Smooth muscle cell (in vitro differentiated cells): Measurements from ENCODE around the gene NUB1. TPM values are rescaled to one million over a fixed set of nuclear protein-coding genes. Genes with fewer than 3 reads are reported as not detected.

Source experiments
- DNase-seq: peaks from one replicate; lab custom pipeline; 2025; ENCODE audit not compliant: unreplicated experiment; lab: John Stamatoyannopoulos, UW
- H2AFZ ChIP-seq: fragments of 200-600 bp; sonication (generic); 2 replicates; pipeline ENCODE4 v1.6.0; 2016; ENCODE audit warnings: antibody characterized with exemption, low read depth, mild to moderate bottlenecking
- H3F3A ChIP-seq: fragments of 200-600 bp; sonication (generic); 2 replicates; pipeline ENCODE4 v1.6.0; 2017; ENCODE audit warnings: antibody characterized with exemption, low read depth
- H3K27ac ChIP-seq: fragments of 200-600 bp; sonication (generic); 2 replicates; pipeline ENCODE4 v1.5.1; 2016; ENCODE audit warnings: low read depth, mild to moderate bottlenecking
- H3K27me3 ChIP-seq: fragments of 200-600 bp; sonication (generic); 2 replicates; pipeline ENCODE4 v1.6.1; 2016; ENCODE audit warnings: low read depth, mild to moderate bottlenecking
- H3K36me3 ChIP-seq: fragments of 200-600 bp; sonication (generic); 2 replicates; pipeline ENCODE4 v1.5.1; 2016; ENCODE audit warnings: low read depth
- H3K4me1 ChIP-seq: fragments of 200-600 bp; sonication (generic); 2 replicates; pipeline ENCODE4 v1.5.1; 2016; ENCODE audit warnings: low read depth
- H3K4me2 ChIP-seq: fragments of 200-600 bp; sonication (generic); 2 replicates; pipeline ENCODE4 v1.6.0; 2016; ENCODE audit warnings: mild to moderate bottlenecking
- H3K4me3 ChIP-seq: fragments of 200-600 bp; sonication (generic); 2 replicates; pipeline ENCODE4 v1.5.1; 2016; ENCODE audit warnings: mild to moderate bottlenecking
- H3K79me2 ChIP-seq: fragments of 200-600 bp; sonication (generic); 2 replicates; pipeline ENCODE4 v1.6.0; 2016; ENCODE audit warnings: low read depth, mild to moderate bottlenecking
- H3K9ac ChIP-seq: fragments of 200-600 bp; sonication (generic); 2 replicates; pipeline ENCODE4 v1.6.0; 2016; ENCODE audit warnings: low read depth
- H3K9me3 ChIP-seq: fragments of 200-600 bp; sonication (generic); replicated peaks from 2 replicates; pipeline ENCODE4 v1.5.1; 2016; ENCODE audit warnings: low read depth
- H4K20me1 ChIP-seq: fragments of 200-600 bp; sonication (generic); 2 replicates; pipeline ENCODE4 v1.6.0; 2016; ENCODE audit warnings: low read depth
- CTCF ChIP-seq: fragments of 200-600 bp; sonication (generic); IDR thresholded peaks from 2 replicates; pipeline ENCODE4 v1.5.1; 2017; ENCODE audit warnings: borderline replicate concordance, mild to moderate bottlenecking, antibody characterized with exemption; ENCODE audit not compliant: insufficient read depth, poor library complexity, severe bottlenecking
- WGBS: methylation state at CpG from one replicate; pipeline ENCODE4 v1.1.7; 2016; ENCODE audit warnings: low lambda C conversion rate; 5-methylcytosine and 5-hydroxymethylcytosine counted together
- polyA plus RNA-seq: library from polyadenylated mRNA; unstranded; fragments of >200 nt; fragmentation: Nextera tagmentation; extraction: Ambion mirVana; gene quantifications from 2 replicates; pipeline ENCODE4 v1.2.1, GENCODE V29; 2016
- total RNA-seq: library from RNA; depleted of rRNA; stranded (reverse); fragments of >200 nt; gene quantifications from 2 replicates; pipeline ENCODE4 v1.2.3, GENCODE V29; 2014

Gene NUB1
- total and polyA plus RNA-seq, 2 experiments from 2014 or later = 28.5 to 36.9 TPM

- Histone ChIP-seq H3K9me3 (no peaks in the 10 kb centered on the region), H3K27me3 (peaks cover 23% of the 10 kb centered on the region), H3K4me3 (no peak overlapping the region), H3K4me1 (no peaks in the 10 kb centered on the region), H4K20me1 (no peaks in the 10 kb centered on the region), H3K79me2 (no peaks in the 10 kb centered on the region), H3K36me3 (no peaks in the 10 kb centered on the region), H2AFZ (no peak overlapping the region), H3K27ac (no peak overlapping the region), H3K4me2 (no peak overlapping the region), H3K9ac (no peak overlapping the region), H3F3A (no peaks in the 10 kb centered on the region)
- 84% methylated on average over 5 of the region's 5 CpGs for WGBS
- DNase-seq = no peak
- no peak for TF ChIP-seq CTCF
Measured at GRCh38 chr7:151298765-151299164, 42.8 kb upstream of the NUB1 start.

GRCh38 chr7:151299530-151299929, 42.1 kb upstream of the NUB1 start:
- Histone ChIP-seq H3K27ac (no peak overlapping the region), H3K4me3 (no peak overlapping the region), H3K9ac (no peak overlapping the region), H3K9me3 (no peaks in the 10 kb centered on the region), H3K36me3 (no peaks in the 10 kb centered on the region), H3F3A (no peaks in the 10 kb centered on the region), H3K4me2 (no peak overlapping the region), H4K20me1 (no peaks in the 10 kb centered on the region), H3K4me1 (no peaks in the 10 kb centered on the region), H3K27me3 (peaks cover 15% of the 10 kb centered on the region), H3K79me2 (no peaks in the 10 kb centered on the region), H2AFZ (no peak overlapping the region)
- WGBS = 94% methylated on average over 6 of the region's 6 CpGs
- no peak for TF ChIP-seq CTCF
- DNase-seq = no peak

GRCh38 chr7:151299940-151300645, 41.5 kb upstream of the NUB1 start:
- Histone ChIP-seq H3F3A (no peaks in the 10 kb centered on the region), H3K9me3 (no peaks in the 10 kb centered on the region), H4K20me1 (no peaks in the 10 kb centered on the region), H3K27ac (no peak overlapping the region), H3K79me2 (no peaks in the 10 kb centered on the region), H2AFZ (no peak overlapping the region), H3K27me3 (peaks cover 15% of the 10 kb centered on the region), H3K36me3 (no peaks in the 10 kb centered on the region), H3K9ac (no peak overlapping the region), H3K4me2 (no peak overlapping the region), H3K4me3 (no peak overlapping the region), H3K4me1 (no peaks in the 10 kb centered on the region)
- no peak for TF ChIP-seq CTCF
- no peak for DNase-seq
- WGBS = 84% methylated on average over 7 of the region's 7 CpGs
